GM18498 (cell line): ENCODE results near the gene CAPN9.
"Not testable (repeated sequence)": the region's sequence is repeated elsewhere in the genome, so short reads cannot be mapped to it uniquely, and the experiment has no call there.

Source experiments
- ATAC-seq: cut with Tn5 transposase; IDR thresholded peaks from one replicate; pipeline ENCODE4 v1.9.1; 2021; ENCODE audit warnings: mild to moderate bottlenecking, moderate library complexity; ENCODE audit not compliant: unreplicated experiment

Gene CAPN9

DNA sequence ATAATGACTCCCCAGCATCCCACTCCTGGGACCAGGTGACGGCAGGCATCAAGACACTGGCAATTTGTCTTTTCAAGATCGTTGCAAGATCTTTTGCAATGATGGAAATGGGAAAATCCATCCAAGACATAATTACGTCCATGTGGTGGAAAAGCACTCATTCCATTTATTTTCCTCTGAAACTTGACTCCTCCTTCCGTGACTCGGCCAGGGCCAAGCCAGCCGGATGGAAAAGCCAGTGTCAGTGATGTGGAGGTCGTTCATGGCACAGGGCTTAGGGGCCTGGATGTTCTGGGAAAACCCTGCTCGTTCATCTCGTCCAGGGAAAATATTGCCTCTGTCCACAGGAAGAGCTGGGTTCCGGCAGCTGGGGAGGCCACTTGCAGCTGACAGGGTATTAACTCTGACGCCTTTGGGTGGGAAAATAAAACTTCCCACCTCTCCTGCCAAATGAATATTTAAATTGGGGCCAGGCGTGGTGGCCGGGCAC, 74.9 kb downstream of the CAPN9 start:
- no peak for ATAC-seq

DNA sequence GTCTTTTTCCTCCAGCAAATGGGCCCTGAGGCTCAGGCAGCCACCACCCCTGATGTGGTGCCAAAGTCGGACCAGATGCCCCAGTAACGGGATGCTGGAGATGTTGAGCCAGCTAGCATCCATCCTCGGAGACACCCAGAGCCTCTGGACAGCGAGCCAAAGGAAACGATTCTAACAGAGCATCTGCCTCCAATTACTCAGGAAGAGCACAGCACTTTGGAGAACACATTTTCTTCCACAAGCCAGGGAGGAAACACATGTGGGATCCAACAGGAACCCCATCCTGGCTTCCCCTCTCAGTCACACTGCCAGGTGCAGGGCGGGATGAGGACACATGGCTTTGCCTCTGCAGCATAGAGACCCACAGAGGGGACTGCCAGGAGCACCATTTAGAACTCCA, 76.2 kb downstream of the CAPN9 start:
- no peak for ATAC-seq

DNA sequence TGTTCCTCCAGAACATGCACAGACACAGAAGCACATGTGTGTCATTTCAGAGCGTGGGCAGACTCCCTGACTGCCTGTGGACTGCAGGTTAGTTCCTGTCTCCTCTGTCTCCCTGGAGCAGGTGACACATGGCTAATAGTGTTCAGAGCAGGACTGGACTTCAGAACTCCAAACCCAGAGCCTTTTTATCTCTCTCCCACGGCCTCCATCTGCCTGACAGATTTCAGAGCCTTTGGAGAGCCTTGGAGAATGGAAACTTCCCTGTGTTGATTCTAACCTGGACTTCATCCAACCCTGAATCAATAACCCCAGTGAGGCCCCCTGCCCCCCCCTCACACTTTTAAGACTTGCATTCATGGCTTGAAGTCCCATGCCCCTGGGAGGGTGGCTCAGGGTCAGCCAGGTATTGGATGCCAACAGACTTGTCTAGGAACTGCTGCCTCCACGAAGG, 76.8 kb downstream of the CAPN9 start:
- ATAC-seq: no peak

DNA sequence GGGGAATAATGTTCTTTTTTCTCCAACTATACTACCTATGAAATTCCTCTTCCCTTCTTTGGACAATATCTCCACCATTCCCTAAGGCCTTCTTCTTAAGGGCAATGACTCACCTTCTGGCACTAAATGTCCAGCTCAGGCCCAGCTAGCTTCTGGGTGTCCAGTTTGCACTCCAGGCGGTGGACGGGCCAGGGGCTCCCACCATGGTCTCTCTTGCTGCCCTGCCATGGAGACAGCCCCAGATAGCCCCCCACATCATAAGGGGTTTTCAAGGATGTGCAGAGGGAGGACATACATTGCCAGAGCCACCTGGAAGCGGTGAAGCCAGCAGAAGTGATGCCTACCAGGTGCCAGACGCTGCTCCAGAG, 77.3 kb downstream of the CAPN9 start:
- no peak for ATAC-seq

DNA sequence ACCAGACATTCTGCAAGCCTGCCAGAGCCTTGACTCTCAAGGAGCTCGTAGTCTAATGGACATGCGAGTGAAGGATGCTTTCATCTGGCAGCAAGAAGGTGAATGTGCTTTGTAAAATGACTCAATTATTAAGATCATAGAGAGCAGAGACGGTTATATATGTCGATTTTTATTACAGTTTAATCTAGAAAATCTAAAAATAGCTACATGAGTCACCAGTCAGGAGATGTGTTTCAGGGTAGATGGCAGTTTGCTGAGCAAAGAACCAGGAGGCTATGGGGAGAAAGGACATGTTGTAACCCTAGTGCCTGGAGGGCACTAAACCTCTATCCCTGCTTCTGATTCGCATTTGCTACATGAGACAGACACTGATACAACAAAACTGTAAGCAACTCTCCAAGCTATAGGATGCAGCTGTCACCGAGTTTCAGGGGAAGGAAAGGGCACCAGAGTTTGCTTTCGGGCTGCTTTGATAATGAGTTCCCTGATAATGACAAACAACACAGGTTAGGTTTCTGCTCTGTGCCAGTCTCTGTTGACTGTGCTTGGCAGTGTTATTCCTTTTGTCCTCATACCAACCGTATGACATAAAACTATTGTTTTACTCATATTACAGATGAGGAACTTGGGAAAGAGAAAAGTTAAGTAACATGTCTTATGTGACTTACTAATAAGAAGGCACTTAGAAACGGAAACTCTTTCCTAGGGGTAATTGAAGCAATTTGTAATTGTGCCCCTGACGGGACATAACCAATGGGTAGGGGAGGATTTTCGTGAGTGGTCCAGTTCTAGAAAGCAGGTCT, 77.9 kb downstream of the CAPN9 start:
- no peak for ATAC-seq

DNA sequence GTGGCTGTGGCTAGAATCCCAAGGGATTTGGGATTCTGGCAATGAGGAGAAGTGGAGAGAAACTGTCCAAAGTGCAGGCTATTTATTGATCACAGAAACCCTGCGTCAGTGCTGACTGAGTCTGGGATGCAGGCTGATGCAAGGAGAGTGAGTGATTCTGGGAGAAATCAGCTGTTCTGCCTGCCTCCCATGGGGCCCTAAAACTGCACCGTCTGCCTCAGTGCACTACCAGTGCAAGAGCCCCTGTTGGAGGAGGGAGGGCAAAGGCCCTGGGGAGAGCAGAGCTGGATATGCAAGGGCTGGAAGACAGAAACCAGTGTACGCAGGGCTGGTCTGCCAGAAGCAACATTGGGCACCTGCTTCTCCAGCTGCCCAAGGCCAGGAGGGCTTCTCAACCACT, 78.6 kb downstream of the CAPN9 start:
- no peak for ATAC-seq

DNA sequence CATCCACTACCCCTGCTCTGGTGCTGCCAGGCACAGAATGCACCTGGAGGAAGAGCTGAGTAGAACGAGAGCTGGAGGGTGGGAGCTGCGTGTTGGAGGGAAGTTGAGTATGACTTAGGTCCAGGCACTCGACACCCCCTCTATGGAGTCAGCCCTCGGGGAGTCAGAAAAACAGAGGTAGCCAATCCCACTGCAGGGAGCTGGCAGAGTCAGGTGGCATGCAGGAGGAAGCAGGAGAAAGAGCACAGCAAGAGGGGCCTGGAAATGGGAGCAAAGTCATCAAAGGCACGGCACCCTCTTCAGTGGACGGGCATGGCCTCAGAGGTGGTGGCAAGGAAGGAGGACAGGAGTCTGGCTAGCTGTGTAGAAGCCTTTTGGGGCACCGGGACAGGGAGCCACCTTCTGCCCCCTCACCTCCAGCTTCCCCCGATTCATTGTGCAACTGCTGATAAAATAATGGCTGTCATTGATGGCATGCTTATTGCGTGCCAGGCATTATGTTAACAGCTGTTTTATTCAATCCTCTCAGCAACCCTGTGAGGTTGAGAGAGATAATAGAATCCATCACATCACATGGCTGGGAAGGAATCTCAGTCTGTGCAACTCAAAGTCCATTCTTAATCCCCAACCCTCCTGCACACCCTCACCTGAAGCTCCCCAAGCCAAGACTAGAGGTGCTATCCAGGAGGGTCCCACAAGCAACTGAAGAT, 79.1 kb downstream of the CAPN9 start:
- no peak for ATAC-seq

DNA sequence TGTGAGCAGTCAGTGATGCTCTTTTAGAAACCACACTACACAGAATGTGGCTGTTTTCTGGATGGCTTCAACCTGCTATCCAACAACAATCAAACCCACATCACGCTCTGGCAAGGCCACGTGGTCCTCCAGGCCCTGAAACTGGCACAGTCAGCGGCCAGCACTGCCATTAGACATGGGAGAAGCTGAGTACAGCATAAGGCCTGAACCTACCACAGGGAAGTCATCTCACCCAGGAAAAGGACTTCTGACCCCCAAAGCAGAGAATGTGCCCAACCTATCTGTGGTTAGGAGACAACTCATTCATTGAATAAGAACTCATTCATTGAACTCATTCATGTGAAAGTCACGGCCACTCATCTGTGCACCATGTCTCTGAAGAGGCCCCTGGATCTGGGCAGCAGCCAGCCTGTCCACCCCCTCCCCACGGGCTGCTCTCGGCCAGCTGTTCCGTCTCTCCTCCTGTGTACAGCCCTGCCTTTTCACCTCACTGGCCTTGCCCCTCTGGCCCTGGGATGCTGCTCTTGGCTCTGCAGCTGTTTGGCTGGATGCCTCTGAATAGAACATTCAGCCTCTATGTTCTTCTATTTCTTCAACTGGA, 80.0 kb downstream of the CAPN9 start:
- no peak for ATAC-seq

DNA sequence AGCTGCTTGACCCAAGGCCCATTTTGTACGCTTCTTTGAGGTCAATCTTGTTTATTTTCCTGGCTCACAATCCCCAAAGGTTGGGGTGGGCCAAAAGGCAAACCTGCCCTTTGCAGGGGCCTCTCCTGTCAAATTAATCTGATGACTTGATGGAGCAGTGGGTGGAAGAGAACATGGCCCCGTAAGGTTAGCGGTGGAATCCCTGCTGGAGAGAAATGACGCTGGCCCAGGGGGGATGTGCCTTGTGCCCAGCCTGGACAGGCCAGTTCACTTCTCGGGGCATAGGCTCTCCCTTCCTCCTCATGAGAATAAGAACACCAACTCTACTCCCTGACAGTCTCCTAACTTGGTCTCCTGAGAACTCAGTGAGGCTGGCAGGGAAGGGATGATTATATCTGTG, 80.6 kb downstream of the CAPN9 start:
- ATAC-seq: no peak

DNA sequence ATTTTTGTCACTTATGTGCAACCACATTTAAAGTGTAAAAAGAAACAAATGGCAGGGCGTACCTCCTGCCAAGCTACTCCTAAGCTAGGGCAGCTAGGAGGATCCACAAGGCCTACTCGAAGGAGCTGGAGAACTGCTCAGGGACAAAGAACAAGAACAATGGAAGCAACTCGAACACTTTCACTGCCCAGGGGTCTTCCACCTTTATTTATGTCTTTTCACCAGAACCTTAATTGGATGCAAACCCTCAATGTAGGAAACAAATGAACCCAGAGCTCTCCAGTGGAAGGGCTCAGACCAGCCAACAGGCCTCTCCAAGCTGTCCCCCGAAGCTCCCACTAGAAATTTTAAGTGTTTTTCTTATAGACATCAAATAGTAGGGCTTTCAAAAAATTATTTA, 81.2 kb downstream of the CAPN9 start:
- ATAC-seq: no peak

DNA sequence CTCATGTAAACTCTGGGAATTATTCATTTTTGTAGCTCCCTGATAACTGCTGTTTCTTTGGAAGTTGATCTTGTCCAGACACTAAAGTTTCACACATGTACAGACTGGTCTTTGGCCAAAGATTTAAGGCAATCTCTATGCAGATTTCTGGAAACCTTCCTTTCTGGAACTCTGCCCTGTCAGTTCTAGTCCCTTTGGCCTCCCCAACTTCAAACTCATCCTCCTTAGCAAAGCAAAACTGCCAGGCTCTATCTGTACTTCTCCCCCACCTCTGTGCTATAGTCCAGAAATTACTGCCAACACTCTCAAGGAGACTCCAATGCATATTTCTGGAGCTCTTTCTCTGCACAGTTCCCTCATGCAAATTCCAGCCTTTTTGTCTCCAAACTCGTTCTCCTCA, 84.6 kb downstream of the CAPN9 start:
- no peak for ATAC-seq

DNA sequence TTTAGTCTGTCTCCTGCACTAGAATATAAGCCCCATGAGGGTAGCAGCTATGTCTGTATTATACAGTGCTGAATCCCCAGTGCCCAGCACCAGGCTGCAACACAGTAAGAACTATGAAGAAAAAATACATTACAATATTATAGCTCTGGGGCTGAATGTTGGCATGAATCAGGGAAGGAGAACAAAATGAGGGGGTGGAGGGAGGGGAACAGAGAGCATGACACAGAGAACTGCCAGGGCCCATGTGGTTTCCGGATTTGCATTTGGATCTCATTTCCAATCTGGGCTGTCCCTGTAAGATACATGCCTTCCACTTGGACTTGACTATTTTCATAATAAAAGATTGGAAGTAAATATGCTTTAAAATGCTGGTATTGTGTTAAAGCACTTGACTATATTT, 85.3 kb downstream of the CAPN9 start:
- no peak for ATAC-seq

DNA sequence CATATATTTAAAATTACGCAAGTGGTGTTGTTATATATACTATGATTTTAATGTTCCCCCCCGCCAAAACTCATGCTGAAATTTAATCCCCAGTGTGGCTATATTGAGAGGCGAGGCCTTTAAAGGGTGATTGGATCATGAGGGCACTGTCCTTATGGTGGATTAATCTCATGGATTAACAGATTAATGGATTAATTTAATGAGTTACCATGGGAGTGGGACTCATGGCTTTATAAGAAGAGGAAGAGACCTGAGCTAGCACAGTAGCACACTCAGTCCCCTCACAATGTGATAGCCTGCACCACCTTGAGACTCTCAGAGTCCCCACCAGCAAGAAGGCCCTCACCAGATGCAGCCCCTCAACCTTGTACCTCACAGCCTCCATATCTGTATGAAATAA, 86.3 kb downstream of the CAPN9 start:
- ATAC-seq: no peak

DNA sequence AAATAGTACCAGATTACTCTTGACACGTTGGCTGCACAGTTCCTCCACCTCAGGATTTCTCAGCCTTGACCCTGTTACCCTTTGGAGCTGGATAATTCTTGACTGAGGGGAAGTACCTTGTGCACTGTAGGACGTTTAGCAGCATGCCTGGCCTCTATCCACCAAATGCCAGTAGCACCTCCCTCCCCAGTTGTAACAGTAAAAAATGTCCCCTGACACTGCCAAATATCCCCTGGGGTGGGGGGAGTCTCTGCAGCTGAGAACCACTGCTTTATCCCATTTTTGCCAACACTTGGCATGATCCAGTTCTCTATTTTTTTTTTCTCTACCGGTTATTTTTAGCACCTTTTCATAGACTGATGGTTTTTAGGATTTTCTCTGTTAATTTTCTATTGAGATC, 87.1 kb downstream of the CAPN9 start:
- no peak for ATAC-seq

DNA sequence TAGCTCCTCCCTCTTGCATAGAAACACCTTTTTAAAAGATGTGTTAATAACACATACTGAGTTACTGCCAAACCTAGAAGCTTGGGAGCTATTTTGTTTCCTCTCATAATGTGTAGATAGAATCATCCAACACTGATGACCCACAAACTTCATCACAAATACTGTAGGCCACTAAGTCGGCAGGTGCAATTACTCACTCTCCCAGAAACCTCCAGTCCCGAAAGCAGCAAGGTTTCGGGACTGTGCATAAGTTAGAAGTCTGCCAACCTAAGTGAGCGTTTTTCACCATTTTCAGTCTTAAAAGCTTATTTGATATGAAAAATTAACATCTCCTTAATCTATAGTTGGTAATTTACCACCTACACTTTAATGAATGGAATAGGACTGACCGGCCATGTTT, 89.2 kb downstream of the CAPN9 start:
- no peak for ATAC-seq

DNA sequence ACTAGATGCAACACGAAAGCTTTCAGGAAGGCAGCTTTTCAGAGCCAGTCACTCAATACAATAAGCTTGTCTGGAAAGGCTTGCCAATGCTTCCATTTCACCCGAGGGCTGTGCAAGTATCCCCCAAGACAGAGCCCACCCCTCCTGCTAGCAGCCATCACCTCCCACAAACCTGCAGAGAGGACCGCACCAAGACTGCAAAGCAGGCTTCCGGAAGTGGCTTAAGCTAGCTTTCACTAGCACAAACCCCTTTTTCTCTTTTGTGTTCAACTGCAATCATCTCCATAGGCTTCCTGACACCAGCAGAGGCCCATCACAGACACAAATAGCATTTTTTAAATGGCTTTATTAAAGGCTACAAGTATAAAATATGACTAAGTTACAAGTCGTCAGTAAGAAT, 89.6 kb downstream of the CAPN9 start:
- no peak for ATAC-seq

DNA sequence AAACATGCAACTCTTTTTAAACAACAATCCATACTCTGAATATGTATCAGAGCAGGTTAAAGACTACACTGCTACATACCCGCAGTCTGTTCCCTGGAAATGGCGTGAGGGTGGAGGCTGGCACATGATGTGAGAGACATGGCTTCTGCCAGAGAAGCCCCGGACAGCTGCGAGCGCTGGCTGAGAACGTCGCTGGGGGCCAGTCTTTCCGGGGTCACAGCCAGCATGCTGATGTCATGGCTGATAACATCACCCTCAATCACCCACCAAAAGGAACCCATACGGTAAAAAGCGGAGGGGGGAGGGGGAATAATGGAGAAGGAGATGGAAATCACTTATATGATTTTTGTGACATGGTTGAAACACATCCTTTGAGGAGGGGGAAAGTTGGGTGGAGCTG, 92.0 kb downstream of the CAPN9 start:
- no peak for ATAC-seq

DNA sequence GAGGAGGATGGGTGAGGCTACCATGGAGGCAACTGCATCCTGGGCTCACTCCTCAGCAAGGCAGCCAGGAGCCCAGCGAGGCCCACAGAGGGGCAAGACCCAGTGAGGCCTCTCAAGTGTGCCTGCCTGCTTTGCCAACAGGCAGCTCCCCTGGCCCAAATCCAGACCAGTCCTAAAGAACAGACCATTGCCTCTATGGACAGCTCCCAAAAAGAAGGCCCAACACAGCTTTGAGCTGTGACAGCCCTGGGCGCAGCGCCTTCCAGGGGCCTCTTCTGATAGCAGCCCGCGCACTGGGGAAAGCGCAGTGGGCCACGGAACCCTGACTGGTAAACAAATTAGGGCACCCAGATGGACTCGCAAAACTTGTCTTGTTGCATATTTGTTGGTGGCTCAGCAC, 95.6 kb downstream of the CAPN9 start:
- no peak for ATAC-seq

DNA sequence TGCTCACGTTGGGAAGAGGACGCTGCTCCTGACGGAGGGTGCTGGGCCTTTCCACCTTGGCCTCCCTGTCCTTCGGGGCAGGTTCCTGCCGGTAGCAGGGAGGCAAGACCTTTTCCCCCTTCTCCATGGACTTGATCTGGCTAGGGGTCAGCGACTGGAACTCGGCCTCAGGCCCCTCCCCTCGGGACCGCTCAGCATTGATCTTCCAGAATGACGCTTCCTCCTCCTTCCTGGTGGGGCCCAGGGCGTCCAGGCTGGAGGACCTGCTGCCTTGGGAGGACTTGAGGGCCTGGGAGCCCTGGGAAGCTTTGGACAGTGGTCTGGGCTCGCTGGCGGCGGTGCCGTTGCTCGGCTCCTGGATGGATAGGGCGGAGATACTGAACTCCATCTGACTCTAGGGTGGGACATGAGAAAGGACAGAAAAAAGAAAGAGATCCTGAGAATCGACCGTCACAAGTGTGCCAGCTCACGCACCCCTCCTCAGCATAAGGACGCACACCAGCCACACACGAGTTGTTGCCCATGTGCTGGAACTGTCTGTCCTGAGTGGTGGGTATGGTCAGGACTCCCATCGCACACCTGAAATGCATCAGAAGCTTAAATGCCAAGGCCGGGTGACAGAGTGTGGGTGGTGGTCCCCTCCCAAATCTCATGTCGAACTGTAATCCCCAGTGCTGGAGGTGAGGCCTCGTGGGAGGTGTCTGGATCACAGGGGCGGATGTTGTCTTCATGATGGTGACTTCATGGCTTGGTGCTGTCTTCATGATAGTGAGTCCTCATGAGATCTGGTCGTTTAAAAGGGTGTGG, 96.5 kb downstream of the CAPN9 start:
- ATAC-seq: no peak

DNA sequence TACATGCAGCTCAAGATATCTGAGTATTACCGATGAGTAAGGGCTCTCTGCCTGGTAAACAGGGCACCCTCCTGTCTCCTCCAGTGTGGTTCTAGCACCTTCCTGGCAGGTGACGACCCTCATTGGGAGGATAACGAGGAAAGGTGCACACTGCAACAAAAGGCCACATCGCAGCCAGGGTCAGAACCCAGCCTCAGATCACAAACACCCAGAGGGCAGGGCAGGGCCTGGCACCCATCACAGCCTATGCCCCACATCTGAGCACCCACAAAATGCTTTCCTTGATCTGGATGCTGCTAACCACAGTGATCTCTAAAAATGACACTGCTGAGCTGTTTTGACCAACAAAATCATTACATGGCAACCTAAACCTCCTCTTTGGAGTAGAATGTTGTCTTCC, 97.4 kb downstream of the CAPN9 start:
- ATAC-seq: no peak

DNA sequence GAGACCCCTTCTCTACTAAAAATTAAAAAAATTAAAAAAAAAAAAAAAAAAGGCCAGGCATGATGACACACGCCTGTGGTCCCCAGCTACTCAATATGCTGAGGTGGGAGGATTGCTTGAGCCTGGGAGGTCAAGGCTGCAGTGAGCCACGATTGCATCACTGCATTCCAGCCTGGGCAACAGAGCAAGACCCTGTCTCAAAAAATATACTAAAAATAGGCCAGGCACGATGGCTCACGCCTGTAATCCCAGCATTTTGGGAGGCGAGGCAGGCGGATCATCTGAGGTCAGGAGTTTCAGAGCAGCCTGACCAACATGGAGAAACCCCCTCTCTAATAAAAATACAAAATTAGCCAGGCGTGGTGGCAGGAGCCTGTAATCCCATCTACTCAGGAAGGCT, 98.0 kb downstream of the CAPN9 start:
- ATAC-seq: not testable (repeated sequence)
